ENCODE data around the gene GNA12.
"Not testable (repeated sequence)": the region's sequence is repeated elsewhere in the genome, so short reads cannot be mapped to it uniquely, and the experiment has no call there.

The GNA12 gene

GRCh38 chr7:2757361-2757903, 86.7 kb downstream of the GNA12 start:
- Histone ChIP-seq H3K27me3 (ENCODE audit: control insufficient read depth in 1 of 2, insufficient read depth in 2 of 2, low read length in 2 of 2) (no peaks in the 10 kb centered on the region), H3K36me3 (ENCODE audit: control insufficient read depth in 1 of 2, insufficient read depth in 2 of 2, low read length in 2 of 2) (peaks cover 0 to 4% of the 10 kb centered on the region in 2 donors), H3K4me3 (ENCODE audit: low read depth in 1 of 2, low read length in 2 of 2) (no peak overlapping the region), H3K4me1 (ENCODE audit: control insufficient read depth in 1 of 2, insufficient read depth in 2 of 2, low read length in 2 of 2) (peaks cover 32 to 40% of the 10 kb centered on the region in 2 donors), H3K9me3 (ENCODE audit: control insufficient read depth in 1 of 2, low read length in 2 of 2) (no peaks in the 10 kb centered on the region), H3K27ac (ENCODE audit: low read depth, low read length) (peak overlapping the region; percentile 22), H3K9ac (ENCODE audit: low read depth in 1 of 2, low read length in 2 of 2) (no peak overlapping the region)

DNA sequence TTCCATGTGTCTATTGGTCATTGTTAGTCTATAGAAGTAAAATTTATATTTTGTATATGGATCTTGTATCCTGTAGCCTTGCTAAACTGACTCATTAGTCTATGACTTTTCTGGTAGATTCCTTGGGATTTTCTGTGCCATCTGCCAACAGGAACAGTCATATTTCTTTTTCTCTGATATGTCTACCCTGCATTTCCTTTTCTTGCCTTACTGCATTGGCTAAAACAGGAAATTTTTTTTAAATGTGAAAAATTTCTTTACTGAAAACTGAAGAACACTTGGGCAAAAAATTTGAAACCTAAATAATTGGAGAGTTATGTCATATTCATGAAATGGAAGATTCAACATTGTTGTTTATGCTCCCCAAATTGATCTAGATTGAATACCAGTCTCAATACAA, 88.6 kb downstream of the GNA12 start:
- Histone ChIP-seq H3K4me1 (ENCODE audit: control insufficient read depth in 1 of 2, insufficient read depth in 2 of 2, low read length in 2 of 2) (peaks cover 25 to 31% of the 10 kb centered on the region in 2 donors), H3K27ac (ENCODE audit: low read depth, low read length) (no peak overlapping the region), H3K9ac (ENCODE audit: low read depth in 1 of 2, low read length in 2 of 2) (no peak overlapping the region), H3K4me3 (ENCODE audit: low read depth in 1 of 2, low read length in 2 of 2) (no peak overlapping the region), H3K36me3 (ENCODE audit: control insufficient read depth in 1 of 2, insufficient read depth in 2 of 2, low read length in 2 of 2) (no peaks in the 10 kb centered on the region), H3K27me3 (ENCODE audit: control insufficient read depth in 1 of 2, insufficient read depth in 2 of 2, low read length in 2 of 2) (no peaks in the 10 kb centered on the region), H3K9me3 (ENCODE audit: control insufficient read depth in 1 of 2, low read length in 2 of 2) (no peaks in the 10 kb centered on the region)

DNA sequence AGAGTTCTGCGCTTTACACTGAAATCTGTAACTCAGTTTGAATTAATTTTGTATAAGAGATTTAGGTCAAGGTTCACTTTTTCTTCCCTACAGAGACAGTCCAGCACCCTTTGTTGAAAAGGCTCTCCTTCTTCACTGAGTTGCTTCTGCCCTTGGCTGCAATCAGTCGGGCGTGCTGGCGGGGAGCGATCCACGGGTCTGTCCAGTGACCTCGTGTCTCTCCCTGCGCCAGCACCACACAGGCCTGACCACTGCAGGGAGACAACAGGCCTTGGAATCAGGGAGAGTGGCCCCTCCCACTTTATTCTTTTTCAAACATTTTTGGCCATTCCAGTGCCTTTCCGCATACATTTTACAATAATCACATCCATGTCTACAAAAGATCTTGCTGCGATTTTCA, 89.2 kb downstream of the GNA12 start:
- no peaks in the 10 kb centered on the region for H3K27me3 ChIP-seq (ENCODE audit: control insufficient read depth in 1 of 2, insufficient read depth in 2 of 2, low read length in 2 of 2)
- H3K9me3 ChIP-seq (ENCODE audit: control insufficient read depth in 1 of 2, low read length in 2 of 2), result no peaks in the 10 kb centered on the region
- H3K36me3 ChIP-seq (ENCODE audit: control insufficient read depth in 1 of 2, insufficient read depth in 2 of 2, low read length in 2 of 2), result no peaks in the 10 kb centered on the region
- H3K27ac ChIP-seq (ENCODE audit: low read depth, low read length), result no peak overlapping the region
- H3K4me1 ChIP-seq (ENCODE audit: control insufficient read depth in 1 of 2, insufficient read depth in 2 of 2, low read length in 2 of 2), result peaks cover 20 to 25% of the 10 kb centered on the region in 2 donors
- H3K4me3 ChIP-seq (ENCODE audit: low read depth in 1 of 2, low read length in 2 of 2), result no peak overlapping the region
- no peak overlapping the region for H3K9ac ChIP-seq (ENCODE audit: low read depth in 1 of 2, low read length in 2 of 2)

DNA sequence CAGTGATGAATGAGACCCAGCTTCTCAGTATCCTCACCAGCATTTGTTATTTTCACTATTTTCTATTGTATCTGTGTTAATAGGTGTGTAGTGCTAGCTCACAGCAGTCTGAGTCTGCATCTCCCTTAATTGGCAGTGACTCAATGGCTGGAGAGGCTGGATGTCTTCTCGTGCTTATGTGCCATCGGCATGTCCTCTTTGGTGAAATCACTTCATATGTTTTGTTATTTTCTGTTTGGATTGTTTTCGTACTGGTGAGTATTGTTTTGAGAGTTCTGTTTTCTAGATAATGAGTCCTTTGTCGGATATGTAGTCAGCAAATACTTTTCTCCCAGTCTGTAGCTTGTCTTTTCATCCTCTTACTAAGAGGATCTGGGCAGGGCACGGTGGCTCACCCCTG, 90.0 kb downstream of the GNA12 start:
- Histone ChIP-seq H3K4me1 (ENCODE audit: control insufficient read depth in 1 of 2, insufficient read depth in 2 of 2, low read length in 2 of 2) (peaks cover 12 to 17% of the 10 kb centered on the region in 2 donors), H3K9me3 (ENCODE audit: control insufficient read depth in 1 of 2, low read length in 2 of 2) (no peaks in the 10 kb centered on the region), H3K36me3 (ENCODE audit: control insufficient read depth in 1 of 2, insufficient read depth in 2 of 2, low read length in 2 of 2) (no peaks in the 10 kb centered on the region), H3K9ac (ENCODE audit: low read depth in 1 of 2, low read length in 2 of 2) (no peak overlapping the region), H3K27ac (ENCODE audit: low read depth, low read length) (no peak overlapping the region), H3K4me3 (ENCODE audit: low read depth in 1 of 2, low read length in 2 of 2) (no peak overlapping the region), H3K27me3 (ENCODE audit: control insufficient read depth in 1 of 2, insufficient read depth in 2 of 2, low read length in 2 of 2) (no peaks in the 10 kb centered on the region)

GRCh38 chr7:2753148-2753547, 91.0 kb downstream of the GNA12 start:
- peaks cover 5 to 10% of the 10 kb centered on the region in 2 donors for H3K4me1 ChIP-seq (ENCODE audit: control insufficient read depth in 1 of 2, insufficient read depth in 2 of 2, low read length in 2 of 2)
- no peak overlapping the region for H3K9ac ChIP-seq (ENCODE audit: low read depth in 1 of 2, low read length in 2 of 2)
- no peak overlapping the region for H3K27ac ChIP-seq (ENCODE audit: low read depth, low read length)
- H3K9me3 ChIP-seq (ENCODE audit: control insufficient read depth in 1 of 2, low read length in 2 of 2), result no peaks in the 10 kb centered on the region
- no peaks in the 10 kb centered on the region for H3K27me3 ChIP-seq (ENCODE audit: control insufficient read depth in 1 of 2, insufficient read depth in 2 of 2, low read length in 2 of 2)
- no peaks in the 10 kb centered on the region for H3K36me3 ChIP-seq (ENCODE audit: control insufficient read depth in 1 of 2, insufficient read depth in 2 of 2, low read length in 2 of 2)
- H3K4me3 ChIP-seq (ENCODE audit: low read depth in 1 of 2, low read length in 2 of 2), result no peak overlapping the region

- H3K4me1 ChIP-seq (ENCODE audit: control insufficient read depth in 1 of 2, insufficient read depth in 2 of 2, low read length in 2 of 2), result no peaks in the 10 kb centered on the region
- no peaks in the 10 kb centered on the region for H3K9me3 ChIP-seq (ENCODE audit: control insufficient read depth in 1 of 2, low read length in 2 of 2)
- no peaks in the 10 kb centered on the region for H3K36me3 ChIP-seq (ENCODE audit: control insufficient read depth in 1 of 2, insufficient read depth in 2 of 2, low read length in 2 of 2)
- no peaks in the 10 kb centered on the region for H3K27me3 ChIP-seq (ENCODE audit: control insufficient read depth in 1 of 2, insufficient read depth in 2 of 2, low read length in 2 of 2)
- H3K9ac ChIP-seq (ENCODE audit: low read depth in 1 of 2, low read length in 2 of 2), result no peak overlapping the region
- H3K4me3 ChIP-seq (ENCODE audit: low read depth in 1 of 2, low read length in 2 of 2), result no peak overlapping the region
- no peak overlapping the region for H3K27ac ChIP-seq (ENCODE audit: low read depth, low read length)
Measured at GRCh38 chr7:2751086-2751485, 93.0 kb downstream of the GNA12 start.

GRCh38 chr7:2750004-2750407, 94.1 kb downstream of the GNA12 start:
- H3K36me3 ChIP-seq (ENCODE audit: control insufficient read depth in 1 of 2, insufficient read depth in 2 of 2, low read length in 2 of 2), result no peaks in the 10 kb centered on the region
- no peaks in the 10 kb centered on the region for H3K9me3 ChIP-seq (ENCODE audit: control insufficient read depth in 1 of 2, low read length in 2 of 2)
- H3K27me3 ChIP-seq (ENCODE audit: control insufficient read depth in 1 of 2, insufficient read depth in 2 of 2, low read length in 2 of 2), result no peaks in the 10 kb centered on the region
- no peak overlapping the region for H3K27ac ChIP-seq (ENCODE audit: low read depth, low read length)
- no peaks in the 10 kb centered on the region for H3K4me1 ChIP-seq (ENCODE audit: control insufficient read depth in 1 of 2, insufficient read depth in 2 of 2, low read length in 2 of 2)
- no peak overlapping the region for H3K4me3 ChIP-seq (ENCODE audit: low read depth in 1 of 2, low read length in 2 of 2)
- H3K9ac ChIP-seq (ENCODE audit: low read depth in 1 of 2, low read length in 2 of 2), result no peak overlapping the region

DNA sequence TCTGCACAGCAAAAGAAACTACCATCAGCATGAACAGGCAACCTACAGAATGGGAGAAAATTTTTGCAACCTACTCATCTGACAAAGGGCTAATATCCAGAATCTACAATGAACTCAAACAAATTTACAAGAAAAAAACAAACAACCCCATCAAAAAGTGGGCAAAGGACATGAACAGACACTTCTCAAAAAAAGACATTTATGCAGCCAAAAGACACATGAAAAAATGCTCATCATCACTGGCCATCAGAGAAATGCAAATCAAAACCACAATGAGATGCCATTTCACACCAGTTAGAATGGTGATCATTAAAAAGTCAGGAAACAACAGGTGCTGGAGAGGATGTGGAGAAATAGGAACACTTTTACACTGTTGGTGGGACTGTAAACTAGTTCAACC, 95.4 kb downstream of the GNA12 start:
- H3K4me1 ChIP-seq (ENCODE audit: control insufficient read depth in 1 of 2, insufficient read depth in 2 of 2, low read length in 2 of 2); H3K4me3 ChIP-seq (ENCODE audit: low read depth in 1 of 2, low read length in 2 of 2); H3K27me3 ChIP-seq (ENCODE audit: control insufficient read depth in 1 of 2, insufficient read depth in 2 of 2, low read length in 2 of 2); H3K27ac ChIP-seq (ENCODE audit: low read depth, low read length); H3K9me3 ChIP-seq (ENCODE audit: control insufficient read depth in 1 of 2, low read length in 2 of 2); H3K9ac ChIP-seq (ENCODE audit: low read depth in 1 of 2, low read length in 2 of 2); H3K36me3 ChIP-seq (ENCODE audit: control insufficient read depth in 1 of 2, insufficient read depth in 2 of 2, low read length in 2 of 2): not testable (repeated sequence)

DNA sequence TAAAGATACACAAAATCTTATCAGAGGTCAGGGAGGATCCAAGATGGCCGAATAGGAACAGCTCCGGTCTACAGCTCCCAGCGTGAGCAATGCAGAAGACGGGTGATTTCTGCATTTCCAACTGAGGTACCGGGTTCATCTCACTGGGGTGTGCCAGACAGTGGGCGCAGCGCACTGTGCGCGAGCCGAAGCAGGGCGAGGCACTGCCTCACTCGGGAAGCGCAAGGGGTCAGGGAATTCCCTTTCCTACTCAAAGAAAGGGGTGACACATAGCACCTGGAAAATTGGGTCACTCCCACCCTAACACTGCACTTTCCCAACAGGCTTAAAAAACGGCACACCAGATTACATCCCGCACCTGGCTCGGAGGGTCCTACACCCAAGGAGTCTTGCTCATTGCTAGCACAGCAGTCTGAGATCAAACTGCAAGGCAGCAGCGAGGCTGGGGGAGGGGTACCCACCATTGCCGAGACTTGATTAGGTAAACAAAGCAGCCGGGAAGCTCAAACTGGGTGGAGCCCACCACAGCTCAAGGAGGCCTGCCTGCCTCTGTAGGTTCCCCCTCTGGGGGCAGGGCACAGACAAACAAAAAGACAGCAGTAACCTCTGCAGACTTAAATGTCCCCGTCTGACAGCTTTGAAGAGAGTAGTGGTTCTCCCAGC, 100.5 kb downstream of the GNA12 start:
- H3K4me3 ChIP-seq (ENCODE audit: low read depth in 1 of 2, low read length in 2 of 2); H3K4me1 ChIP-seq (ENCODE audit: control insufficient read depth in 1 of 2, insufficient read depth in 2 of 2, low read length in 2 of 2); H3K36me3 ChIP-seq (ENCODE audit: control insufficient read depth in 1 of 2, insufficient read depth in 2 of 2, low read length in 2 of 2); H3K9ac ChIP-seq (ENCODE audit: low read depth in 1 of 2, low read length in 2 of 2); H3K9me3 ChIP-seq (ENCODE audit: control insufficient read depth in 1 of 2, low read length in 2 of 2); H3K27ac ChIP-seq (ENCODE audit: low read depth, low read length); H3K27me3 ChIP-seq (ENCODE audit: control insufficient read depth in 1 of 2, insufficient read depth in 2 of 2, low read length in 2 of 2): not testable (repeated sequence)

- no peaks in the 10 kb centered on the region for H3K36me3 ChIP-seq (ENCODE audit: control insufficient read depth in 1 of 2, insufficient read depth in 2 of 2, low read length in 2 of 2)
- no peak overlapping the region for H3K4me3 ChIP-seq (ENCODE audit: low read depth in 1 of 2, low read length in 2 of 2)
- H3K27ac ChIP-seq (ENCODE audit: low read depth, low read length), result no peak overlapping the region
- no peaks in the 10 kb centered on the region for H3K27me3 ChIP-seq (ENCODE audit: control insufficient read depth in 1 of 2, insufficient read depth in 2 of 2, low read length in 2 of 2)
- no peaks in the 10 kb centered on the region for H3K9me3 ChIP-seq (ENCODE audit: control insufficient read depth in 1 of 2, low read length in 2 of 2)
- peaks cover 0 to 7% of the 10 kb centered on the region in 2 donors for H3K4me1 ChIP-seq (ENCODE audit: control insufficient read depth in 1 of 2, insufficient read depth in 2 of 2, low read length in 2 of 2)
- no peak overlapping the region for H3K9ac ChIP-seq (ENCODE audit: low read depth in 1 of 2, low read length in 2 of 2)
Measured at GRCh38 chr7:2738766-2739549, 105.2 kb downstream of the GNA12 start.

Measured in duodenal mucosa (tissue), 2 donors.